ENCODE measurements around the gene HOXA7. TPM values are rescaled to one million over a fixed set of nuclear protein-coding genes. Genes with fewer than 3 reads are reported as not detected.

The HOXA7 gene
- total and polyA plus RNA-seq, 2 donors (not counting 1 experiment from before 2014, with no cell fraction given): 0.37 TPM; not detected in 1

DNA sequence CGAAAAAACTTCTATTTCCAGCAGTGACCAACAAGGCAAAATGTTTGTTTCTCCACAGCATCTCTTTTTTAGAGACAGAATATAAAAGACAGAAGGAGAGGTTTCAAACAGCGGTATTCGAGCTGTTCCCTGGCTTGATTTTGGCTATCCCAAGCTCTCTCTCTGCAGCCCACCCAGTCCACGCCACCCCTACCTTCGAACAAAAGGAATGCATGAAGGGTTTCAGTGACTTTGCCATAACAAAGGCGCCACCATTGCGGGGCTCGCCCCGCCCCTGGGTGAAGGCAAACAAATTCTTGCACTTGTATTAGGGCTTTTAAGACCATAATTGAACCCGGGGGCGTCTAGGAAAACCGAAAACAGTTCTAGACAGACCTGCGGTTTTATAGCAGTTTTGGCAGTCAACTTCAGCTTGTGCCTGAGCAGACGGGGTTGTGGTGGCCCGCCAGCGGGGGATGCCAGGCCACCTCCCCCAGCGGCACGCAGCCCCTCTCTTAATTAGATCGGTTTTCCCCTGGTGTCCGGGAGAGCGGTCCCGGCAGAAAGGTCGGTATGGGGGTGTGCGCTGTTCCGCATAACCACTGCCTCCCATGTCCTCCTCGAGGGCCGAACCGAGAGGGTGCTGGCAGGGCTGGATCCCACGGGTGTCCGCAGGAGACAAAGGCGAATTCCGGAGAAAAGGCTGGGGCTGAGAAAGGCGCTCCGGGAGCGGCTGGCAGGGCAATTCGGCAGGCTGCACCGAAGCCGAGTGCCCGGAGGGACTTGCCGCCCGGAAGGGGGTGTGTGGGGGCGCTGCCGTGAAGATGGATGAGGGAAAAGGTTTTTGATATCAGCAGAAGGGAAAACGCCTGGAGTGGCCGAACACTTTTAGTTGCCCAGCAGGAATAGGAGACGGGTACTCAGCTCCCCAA, 31.3 kb upstream of the HOXA7 start:
- WGBS (ENCODE audit: insufficient coverage): 9% methylated on average over 45 of the region's 46 CpGs
- H3K27ac Mint-ChIP-seq: peak overlapping the region; percentile 6
- ChIA-PET CTCF (interaction anchor here (0.8 to 5.9 kb wide), 8 partner anchors 8 to 832 kb away, joined by 3 to 28 read pairs (median 3); partner anchors contain the start of gene HOXA13), POLR2A (no interaction called here)
- H3K4me3 ChIP-seq (ENCODE audit: control extremely low read depth in 1 of 5, extremely low read depth in 1 of 5, insufficient read depth in 1 of 5, low read depth in 2 of 5, low read length in 4 of 5): peak overlapping the region in 1 of 5 experiments; percentile 13
- no peaks in the 10 kb centered on the region for H3K79me2 ChIP-seq (ENCODE audit: control insufficient read depth, insufficient read depth, low read length)
- no peak overlapping the region for H2AFZ ChIP-seq (ENCODE audit: insufficient read depth, low read depth, low read length, poor library complexity, severe bottlenecking)
- peak overlapping the region; percentile 56 for H3K4me2 ChIP-seq (replicated peaks; ENCODE audit: low read depth, low read length, poor library complexity, severe bottlenecking)
- H3K27ac ChIP-seq (ENCODE audit: low read length in 2 of 2): no peak overlapping the region
- DNase-seq: peak; percentile 40
- H3K4me1 Mint-ChIP-seq: peaks cover 50% of the 10 kb centered on the region
- peaks cover 0 to 80% (median 9%) of the 10 kb centered on the region in 3 donors for H3K9me3 ChIP-seq (ENCODE audit: control extremely low read depth in 1 of 3, control insufficient read depth in 2 of 3, insufficient read depth in 1 of 3, low read length in 2 of 3)
- intact Hi-C loops (cut with micrococcal nuclease): loop anchor here (5.0 kb wide), 1 partner anchor 35 kb away; the partner anchor contains the start of gene HOXA3
- no peak for ATAC-seq (ENCODE audit: low read depth)
- no peak overlapping the region for H3K9ac ChIP-seq (ENCODE audit: low read length)
- H3K36me3 ChIP-seq (replicated peaks in 1 of 2; ENCODE audit: control extremely low read depth in 1 of 2, control insufficient read depth in 1 of 2, extremely low read depth in 1 of 2, insufficient read depth in 2 of 2, low read length in 1 of 2): no peaks in the 10 kb centered on the region
- H3K4me3 Mint-ChIP-seq: peak overlapping the region; percentile 53
- no peaks in the 10 kb centered on the region for H3K9me3 Mint-ChIP-seq (ENCODE audit: insufficient read depth)
- H3K27me3 Mint-ChIP-seq: peaks cover 81% of the 10 kb centered on the region
- no peaks in the 10 kb centered on the region for H4K20me1 ChIP-seq (ENCODE audit: control insufficient read depth, insufficient read depth, low read length, poor library complexity, severe bottlenecking)
- H3K4me1 ChIP-seq (ENCODE audit: control insufficient read depth in 2 of 2, insufficient read depth in 2 of 2, low read length in 2 of 2): peaks cover 59 to 81% of the 10 kb centered on the region in 2 donors
- TF ChIP-seq, protein P1, sequence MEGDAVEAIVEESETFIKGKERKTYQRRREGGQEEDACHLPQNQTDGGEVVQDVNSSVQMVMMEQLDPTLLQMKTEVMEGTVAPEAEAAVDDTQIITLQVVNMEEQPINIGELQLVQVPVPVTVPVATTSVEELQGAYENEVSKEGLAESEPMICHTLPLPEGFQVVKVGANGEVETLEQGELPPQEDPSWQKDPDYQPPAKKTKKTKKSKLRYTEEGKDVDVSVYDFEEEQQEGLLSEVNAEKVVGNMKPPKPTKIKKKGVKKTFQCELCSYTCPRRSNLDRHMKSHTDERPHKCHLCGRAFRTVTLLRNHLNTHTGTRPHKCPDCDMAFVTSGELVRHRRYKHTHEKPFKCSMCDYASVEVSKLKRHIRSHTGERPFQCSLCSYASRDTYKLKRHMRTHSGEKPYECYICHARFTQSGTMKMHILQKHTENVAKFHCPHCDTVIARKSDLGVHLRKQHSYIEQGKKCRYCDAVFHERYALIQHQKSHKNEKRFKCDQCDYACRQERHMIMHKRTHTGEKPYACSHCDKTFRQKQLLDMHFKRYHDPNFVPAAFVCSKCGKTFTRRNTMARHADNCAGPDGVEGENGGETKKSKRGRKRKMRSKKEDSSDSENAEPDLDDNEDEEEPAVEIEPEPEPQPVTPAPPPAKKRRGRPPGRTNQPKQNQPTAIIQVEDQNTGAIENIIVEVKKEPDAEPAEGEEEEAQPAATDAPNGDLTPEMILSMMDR (IDR thresholded peaks at IDR 0.05): no peak
- peaks cover 0 to 97% (median 84%) of the 10 kb centered on the region in 4 experiments for H3K27me3 ChIP-seq (replicated peaks in 1 of 4; ENCODE audit: control extremely low read depth in 1 of 4, control insufficient read depth in 3 of 4, insufficient read depth in 4 of 4, low read length in 3 of 4)

All from B cell (primary cell).